GM12865 (cell line): Measurements from ENCODE around the gene CBFA2T3.

Experiments used
- DNase-seq: peaks from one replicate; pipeline ENCODE4 v3.0.0; 2010; ENCODE audit warnings: low read depth
- H3K4me3 ChIP-seq: 2 replicates; pipeline ENCODE4 v1.5.1; 2011; ENCODE audit warnings: mild to moderate bottlenecking, low read depth, low read length, control low read depth
- CTCF ChIP-seq: IDR thresholded peaks from 2 replicates; pipeline ENCODE4 v1.5.1; 2011; ENCODE audit warnings: low read length, control low read depth, low read depth, inconsistent platforms; ENCODE audit not compliant: insufficient read depth; ENCODE audit errors: missing control alignments

The CBFA2T3 gene

GRCh38 chr16:88945473-88945872 lies 31.5 kb downstream of the CBFA2T3 start:
- TF ChIP-seq CTCF, result no peak
- no peak overlapping the region for H3K4me3 ChIP-seq
- no peak for DNase-seq

- no peak overlapping the region for H3K4me3 ChIP-seq
- DNase-seq, result no peak
- no peak for TF ChIP-seq CTCF
These were observed 33.3 kb downstream of the CBFA2T3 start for GRCh38 chr16:88943741-88944140.

- H3K4me3 ChIP-seq, result no peak overlapping the region
- TF ChIP-seq CTCF, result no peak
- no peak for DNase-seq
These were observed 33.8 kb downstream of the CBFA2T3 start for GRCh38 chr16:88943131-88943664.

DNA sequence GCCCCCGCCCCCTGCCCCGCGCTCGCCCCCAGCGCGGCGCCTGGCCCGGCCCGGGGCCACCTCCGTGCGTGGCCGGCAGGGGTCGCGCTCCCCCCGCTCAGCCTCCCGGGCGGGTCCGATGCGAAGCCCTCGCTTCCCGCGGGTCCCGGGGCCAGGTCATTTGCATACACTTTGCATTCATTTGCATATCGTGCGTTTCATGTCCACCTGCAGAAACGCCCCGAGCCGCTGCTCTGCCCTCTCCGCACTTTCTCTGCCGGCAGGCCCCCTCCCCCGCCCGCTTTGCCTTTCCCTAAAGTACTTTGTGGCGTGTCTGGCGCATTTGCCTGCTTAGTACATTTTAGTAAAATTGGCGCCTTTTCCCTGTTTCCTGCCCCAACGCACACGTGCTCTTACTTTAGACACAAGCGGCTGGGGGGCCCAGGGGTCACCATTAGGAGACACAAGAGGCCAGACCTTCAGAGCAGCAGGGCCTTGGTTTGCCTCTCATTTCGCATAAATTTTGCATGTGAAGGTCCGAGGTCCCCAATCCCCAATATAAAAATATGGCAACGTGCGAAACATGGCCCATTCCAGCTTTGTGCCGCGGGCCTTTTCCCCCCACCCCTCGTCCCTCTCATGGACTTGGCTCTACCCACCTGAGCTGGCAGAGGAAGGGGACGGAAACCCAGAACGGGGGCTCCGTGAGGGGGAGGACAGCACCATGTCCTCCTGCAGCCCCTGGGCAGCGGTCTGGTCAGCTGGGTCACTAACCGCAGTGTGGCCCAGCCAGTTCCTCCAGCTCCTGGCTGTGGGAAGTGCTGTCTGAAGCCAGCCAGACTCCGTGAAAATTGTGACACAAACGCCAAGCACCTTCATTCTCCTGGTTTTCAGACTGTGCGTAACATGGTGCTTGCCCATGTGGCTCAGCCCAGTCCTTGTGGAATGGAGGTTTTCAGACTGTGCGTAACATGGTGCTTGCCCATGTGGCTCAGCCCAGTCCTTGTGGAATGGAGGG lies 34.8 kb downstream of the CBFA2T3 start:
- TF ChIP-seq CTCF, result peak; percentile 70
- DNase-seq, result peak; percentile 76
- peak overlapping the region; percentile 24 for H3K4me3 ChIP-seq

- H3K4me3 ChIP-seq, result peak overlapping the region; percentile 7; the same call in 1 of the 2 replicates
- TF ChIP-seq CTCF, result no peak
- DNase-seq, result peak; percentile 27
These were observed 35.9 kb downstream of the CBFA2T3 start for GRCh38 chr16:88940862-88941817.

DNA sequence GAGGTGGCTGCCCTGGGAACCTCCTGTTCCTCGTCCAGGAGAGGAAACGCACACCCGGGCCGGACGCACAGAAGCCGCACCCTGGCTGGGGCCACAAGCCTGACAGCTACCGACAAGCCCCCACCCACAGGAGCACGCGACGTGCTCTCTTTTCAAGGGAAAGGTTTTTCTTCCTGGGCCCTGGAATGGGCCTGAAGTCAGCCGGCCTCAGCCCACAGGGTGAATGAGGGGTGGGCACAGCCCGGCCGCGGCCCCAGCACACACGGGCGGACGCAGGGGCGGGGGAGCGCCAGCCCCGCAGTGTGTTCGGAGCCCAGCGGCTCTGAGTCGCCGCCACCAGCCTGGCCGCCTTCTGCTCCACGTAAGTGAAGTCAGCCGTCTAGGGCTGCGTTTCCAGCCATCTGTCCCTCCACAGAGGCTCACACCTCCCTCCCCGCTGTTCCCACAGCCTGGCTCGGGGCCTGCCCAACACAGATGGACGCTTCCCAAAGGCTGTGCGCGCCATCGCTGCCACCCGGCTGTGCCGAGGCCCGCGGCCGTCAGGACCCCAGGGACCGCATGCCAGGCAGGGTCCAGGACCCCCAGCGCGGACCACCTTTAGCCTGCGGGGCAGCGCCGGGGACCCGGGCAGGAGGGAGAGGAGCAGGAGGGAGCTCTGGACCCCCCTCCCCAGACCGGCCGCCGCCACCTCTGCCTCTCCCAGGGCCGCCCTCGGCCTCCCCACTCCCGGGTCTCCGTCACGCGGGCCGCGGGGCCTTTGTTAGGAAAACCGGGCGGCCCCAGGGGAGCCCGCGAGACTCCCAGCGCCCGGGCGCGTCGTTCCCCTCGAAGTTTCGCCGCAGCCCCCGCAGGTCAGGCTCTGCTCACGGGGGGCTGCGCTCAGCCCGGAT lies 36.8 kb downstream of the CBFA2T3 start:
- no peak for TF ChIP-seq CTCF
- peak; percentile 30 for DNase-seq
- peak overlapping the region; percentile 7 for H3K4me3 ChIP-seq
